ENCODE results near the gene PHF20.
"Not testable (repeated sequence)": the region's sequence is repeated elsewhere in the genome, so short reads cannot be mapped to it uniquely, and the experiment has no call there.

Gene PHF20

DNA sequence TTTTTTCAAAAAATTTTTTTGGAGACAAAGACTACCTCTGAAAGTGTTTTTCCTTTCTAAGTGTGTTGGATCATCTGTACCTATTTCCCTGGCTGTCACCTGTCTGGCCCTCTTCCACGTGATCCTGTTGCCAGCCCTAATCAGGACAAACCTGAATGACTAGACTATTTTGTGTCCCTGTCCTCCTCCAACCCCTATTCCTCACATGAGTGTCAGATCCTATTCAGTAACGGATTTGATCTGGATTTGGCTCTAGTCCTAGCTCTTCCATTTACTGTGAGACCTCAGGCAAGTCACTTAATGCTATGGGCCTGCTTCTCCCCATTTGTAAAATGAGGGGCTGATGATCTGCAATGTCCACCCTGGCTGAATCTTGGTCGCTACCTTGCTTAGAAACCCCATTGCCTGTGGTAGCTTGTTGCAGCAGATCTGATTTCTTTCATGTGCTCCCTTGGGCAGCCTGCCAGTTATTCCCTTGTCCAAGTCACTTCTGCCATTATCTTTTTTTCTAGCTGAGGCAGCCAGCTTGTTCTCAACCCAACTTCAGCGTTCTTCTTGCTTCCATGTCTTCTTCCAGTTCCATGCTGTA lies 4.8 kb downstream of the PHF20 start:
- DNase-seq (ENCODE audit: low read depth in 3 of 3), result no peak

DNA sequence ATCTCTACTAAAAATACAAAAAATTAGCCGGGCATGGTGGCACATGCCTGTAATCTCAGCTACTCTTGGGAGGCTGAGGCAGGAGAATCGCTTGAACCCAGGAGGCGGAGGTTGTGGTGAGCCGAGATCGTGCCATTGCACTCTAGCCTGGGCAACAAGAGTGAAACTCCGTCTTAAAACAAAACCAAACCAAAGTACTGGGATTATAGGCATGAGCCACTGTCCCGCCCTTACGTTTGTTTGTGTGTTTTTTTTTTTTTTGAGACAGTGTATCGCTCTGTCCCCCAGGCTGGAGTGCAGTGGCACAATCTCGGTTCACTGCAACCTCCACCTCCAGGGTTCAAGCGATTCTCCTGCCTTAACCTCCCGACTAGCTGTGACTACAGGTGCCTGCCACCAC lies 12.0 kb downstream of the PHF20 start:
- DNase-seq (ENCODE audit: low read depth in 3 of 3), result not testable (repeated sequence)

DNA sequence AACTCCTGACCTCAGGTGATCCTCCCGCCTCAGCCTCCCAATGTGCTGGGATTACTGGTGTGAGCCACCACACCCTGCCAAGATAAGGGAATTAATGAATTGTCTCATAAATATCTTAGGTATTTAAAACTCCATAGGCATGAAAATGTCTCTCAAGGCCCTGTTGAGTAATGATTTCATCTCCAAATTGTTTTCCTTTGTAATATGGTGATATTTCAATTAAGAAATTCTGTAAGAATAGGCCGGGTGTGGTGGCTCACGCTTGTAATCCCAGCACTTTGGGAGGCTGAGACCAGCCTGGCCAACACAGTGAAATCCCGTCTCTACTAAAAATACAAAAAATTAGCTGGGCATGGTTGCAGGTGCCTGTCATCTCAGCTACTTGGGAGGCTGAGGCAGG lies 13.7 kb downstream of the PHF20 start:
- DNase-seq (ENCODE audit: low read depth in 3 of 3), result not testable (repeated sequence)

DNA sequence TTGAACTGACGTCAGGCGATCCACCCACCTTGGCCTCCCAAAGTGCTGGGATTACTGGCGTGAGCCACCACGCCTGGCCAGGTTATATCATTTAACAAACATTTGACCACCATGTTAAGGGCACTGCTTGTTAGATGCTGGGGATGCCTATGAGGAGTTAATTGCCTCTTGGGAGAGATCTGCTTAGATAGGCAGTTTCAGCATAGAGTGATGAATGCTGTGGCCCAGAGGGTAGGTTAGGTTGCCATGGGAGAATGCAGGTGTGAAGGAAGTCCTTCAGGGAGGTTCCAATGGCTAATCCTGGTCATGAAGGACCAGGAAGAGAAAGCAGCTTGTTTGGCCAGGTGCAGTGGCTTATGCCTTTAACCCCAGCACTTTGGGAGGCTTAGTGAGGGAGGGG lies 17.0 kb downstream of the PHF20 start:
- DNase-seq (ENCODE audit: low read depth in 3 of 3), result no peak

DNA sequence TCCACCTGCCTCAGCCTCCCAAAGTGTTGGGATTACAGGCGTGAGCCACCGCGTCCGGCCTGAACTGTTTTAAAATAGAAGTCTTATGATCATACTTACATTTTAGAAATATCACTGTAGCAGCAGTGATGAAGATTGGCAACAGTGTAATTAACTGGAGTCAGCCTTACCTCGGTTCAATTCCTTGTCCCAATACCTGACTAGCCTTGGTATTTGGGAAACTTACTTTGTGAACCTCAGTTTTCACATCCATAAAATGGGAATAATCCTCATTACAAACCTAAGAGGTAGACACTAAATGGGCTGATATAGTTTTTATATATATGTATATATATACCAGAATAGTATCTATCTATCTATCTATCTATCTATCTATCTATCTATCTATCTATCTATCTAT lies 19.3 kb downstream of the PHF20 start:
- DNase-seq (ENCODE audit: low read depth in 3 of 3), result no peak

DNA sequence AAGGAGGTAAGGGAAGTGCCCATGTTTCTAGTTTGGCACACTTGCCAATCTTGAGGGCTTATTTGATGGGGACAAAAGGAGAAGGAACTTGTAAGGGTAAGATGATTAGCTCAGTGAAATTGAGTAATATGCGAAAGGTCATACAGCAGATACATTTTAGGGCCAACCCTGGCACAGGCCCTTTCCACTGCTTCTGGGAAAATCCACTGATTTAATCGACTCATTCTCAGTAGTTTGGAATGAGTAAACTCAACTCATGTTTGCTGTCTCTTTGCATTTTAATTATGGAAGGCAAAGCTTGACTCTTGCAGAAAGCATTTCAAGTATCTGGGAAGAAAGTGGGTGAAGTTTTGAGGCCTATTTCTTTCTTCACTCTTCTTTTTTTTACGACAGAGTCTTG lies 20.0 kb downstream of the PHF20 start:
- no peak for DNase-seq (ENCODE audit: low read depth in 3 of 3)

DNA sequence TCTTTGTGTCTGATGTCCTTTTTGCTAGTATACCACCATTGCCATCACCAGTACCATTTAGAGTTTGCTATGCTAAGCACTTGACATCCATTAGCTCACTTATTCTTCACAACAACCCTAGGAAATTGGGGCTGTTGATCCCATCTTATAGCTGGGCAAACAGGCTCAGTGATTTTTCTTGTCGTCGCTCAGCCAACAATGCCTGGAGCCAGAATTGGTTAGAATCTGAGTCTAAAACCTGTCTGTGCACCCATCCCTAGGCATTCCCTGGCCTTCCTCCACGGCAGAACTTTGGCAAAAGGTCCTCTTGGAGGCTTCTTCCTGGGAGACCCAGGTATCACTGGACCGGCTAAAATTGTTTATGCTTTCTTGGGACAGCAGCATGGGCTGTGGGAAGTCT lies 20.9 kb downstream of the PHF20 start:
- no peak for DNase-seq (ENCODE audit: low read depth in 3 of 3)

DNA sequence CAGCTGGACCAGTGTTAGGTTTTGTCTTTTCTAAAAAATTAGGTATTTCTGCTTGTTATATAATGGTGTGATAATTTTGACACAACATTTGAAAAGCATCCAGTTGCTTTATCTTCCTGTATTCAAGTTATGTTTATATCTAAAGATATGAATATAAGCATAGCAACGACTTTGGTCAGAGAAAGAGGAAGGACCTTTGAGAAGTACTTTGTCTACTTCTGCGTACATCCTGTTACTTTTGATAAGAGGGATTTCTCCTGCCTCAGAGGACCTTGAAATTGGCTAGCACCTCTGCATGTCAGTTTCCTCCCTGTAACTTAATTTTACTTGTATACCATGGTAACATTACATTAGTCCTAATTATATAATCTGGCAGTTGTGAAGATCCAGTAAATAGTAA lies 24.8 kb downstream of the PHF20 start:
- no peak for DNase-seq (ENCODE audit: low read depth in 3 of 3)

DNA sequence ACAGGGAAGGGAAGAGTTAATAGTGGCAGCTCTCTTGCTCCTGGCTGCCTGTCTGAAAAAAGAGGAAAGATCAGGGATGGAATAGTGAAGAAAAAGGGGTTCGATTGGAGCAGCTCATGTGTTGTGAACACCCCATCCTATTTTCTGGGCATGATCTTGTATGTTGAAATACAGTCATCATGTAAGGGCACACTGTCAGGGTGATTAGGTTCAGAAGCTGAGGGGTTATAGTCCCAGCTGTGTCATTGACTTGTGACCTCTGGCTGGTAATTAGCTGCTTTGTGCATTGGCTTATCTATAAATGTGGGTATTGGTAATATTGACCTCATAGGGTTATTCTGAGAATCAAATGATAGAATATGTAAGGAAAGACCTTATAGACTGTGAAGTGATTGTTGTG lies 30.1 kb downstream of the PHF20 start:
- no peak for DNase-seq (ENCODE audit: low read depth in 3 of 3)

DNA sequence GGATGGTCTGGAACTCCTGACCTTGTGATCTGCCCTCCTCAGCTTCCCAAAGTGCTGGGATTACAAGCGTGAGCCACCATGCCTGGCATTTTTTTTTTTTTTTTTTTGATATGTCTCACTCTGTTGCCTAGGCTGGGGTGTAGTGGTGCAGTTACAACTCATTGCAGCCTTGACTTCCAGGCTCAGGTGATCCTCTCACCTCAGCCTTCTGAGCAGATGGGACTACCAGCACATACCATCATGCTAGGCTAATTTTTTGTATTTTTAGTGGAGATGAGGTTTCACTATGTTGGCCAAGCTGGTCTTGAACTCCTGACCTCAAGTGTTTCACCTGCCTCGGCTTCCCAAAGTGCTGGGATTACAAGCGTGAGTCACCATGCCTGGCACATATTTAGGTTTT lies 34.3 kb downstream of the PHF20 start:
- no peak for DNase-seq (ENCODE audit: low read depth in 3 of 3)

DNA sequence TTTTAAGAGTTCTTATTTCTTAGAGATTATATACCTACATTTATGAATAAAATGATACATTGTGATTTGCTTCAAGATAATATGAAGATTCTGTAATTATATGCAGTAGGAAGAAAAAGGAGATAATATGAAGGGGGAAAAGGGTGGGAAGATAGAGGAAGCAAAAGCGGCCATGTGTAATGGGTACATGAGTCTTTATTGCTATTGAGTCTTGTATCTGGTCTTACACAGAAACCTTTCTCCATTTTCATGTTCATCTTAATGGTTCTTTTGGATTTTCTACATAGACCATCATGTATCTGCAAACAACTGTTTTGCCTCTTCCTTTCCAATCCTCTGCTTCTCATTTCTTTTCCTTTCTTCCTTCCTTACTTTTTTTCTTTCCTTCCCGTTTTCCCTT lies 36.1 kb downstream of the PHF20 start:
- DNase-seq (ENCODE audit: low read depth in 3 of 3), result no peak

DNA sequence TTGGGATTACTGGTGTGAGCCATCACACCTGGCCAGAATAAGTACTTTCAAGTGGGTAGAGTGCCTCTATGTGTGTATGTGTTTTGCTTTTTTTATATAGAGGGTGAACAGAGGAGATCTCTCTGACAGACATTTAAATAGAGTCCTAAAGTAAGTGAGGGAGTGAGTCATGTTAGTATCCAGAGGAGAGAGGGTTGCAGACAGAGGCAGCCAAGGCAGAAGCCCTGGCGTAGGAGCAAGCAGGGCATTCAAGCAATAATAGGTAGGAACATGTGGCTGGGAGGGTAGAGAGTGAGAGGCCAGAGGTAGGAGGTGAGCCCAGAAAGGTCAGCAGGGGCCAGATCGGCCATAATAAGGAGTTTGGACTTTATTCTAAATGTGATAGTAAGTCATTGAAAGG lies 48.9 kb downstream of the PHF20 start:
- no peak for DNase-seq (ENCODE audit: low read depth in 3 of 3)

DNA sequence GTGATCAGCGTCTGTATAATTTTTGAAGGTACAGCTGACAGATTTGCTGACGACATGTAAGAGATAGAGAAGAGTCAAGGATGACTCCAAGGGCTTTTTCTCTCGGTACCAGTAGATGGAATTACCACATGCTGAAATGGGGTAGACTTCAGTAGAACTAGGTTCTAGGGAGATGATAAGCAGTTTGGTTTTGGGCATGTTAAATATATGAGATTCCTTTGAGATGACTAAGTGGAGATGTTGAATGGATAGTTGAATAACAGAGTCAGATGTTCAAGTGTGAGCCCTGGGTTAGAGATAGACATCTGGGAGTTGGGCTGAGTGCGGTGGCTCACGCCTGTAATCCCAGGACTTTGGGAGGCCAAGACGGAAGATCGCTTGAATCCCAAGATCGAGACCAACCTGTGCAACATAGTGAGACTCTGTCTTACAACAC lies 50.0 kb downstream of the PHF20 start:
- DNase-seq (ENCODE audit: low read depth in 3 of 3), result no peak

DNA sequence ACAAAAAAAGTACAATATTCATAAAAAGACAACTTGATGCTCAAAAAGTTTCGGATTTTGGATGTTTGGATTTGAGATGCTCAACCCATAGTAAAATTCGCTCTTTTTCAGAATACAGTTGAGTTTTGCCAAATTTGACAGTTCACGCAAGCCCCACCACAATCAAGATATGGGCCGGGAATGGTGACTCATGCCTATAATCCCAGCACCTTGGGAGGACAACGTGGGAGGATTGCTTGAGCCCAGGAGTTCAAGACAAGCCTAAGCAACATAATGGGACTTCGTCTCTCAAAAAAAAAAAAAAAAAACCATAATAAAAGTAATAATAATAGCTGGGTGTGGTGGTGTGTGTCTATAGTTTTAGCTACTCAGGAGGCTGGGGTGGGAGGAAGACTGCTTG lies 51.3 kb downstream of the PHF20 start:
- no peak for DNase-seq (ENCODE audit: low read depth in 3 of 3)

DNA sequence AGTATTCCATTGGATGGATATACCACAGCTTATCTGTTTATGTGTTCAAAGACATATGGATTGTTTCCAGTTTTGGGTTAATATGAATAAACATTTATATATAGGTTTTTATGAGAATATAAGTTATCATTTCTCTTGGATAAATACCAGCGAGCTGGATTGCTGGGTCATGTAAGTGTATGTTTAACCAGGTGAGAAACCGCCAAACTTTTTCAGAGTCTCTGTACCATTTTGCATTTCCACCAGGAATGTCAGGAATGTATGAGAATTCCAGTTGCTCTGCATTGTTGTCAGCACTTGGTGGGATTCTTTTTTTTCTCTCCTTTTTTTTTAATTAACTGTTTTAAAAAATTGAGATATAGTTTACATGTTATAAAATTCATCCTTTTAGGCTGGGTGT lies 52.1 kb downstream of the PHF20 start:
- DNase-seq (ENCODE audit: low read depth in 3 of 3), result no peak

DNA sequence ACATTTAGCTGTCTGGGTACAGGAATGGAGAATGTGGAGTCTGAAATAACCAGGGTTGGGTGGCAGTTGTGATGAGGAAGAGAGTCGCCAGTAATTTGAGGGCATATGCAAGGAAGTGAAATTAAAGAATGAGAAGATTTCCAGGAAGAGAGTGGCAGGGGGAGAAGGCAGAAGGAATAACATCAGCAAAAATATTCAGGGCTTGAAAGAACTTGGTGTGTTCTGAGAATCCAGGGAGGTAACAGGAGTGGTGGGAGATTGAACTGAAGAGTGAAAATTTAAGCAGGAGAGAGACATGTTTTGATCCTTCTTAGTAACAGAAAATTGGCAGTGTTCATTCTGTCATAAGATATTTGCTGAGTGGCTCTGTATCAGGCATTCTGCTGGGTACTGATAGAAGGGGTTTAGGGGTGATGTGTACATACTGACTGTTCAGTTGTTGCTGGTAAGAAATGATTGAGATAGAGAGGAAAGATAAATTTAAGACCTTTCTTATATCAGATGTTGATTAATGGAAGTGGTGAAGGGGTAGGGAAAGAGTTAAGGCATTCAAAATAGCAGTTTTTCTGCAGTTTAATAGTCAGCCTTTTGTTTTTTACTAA lies 54.7 kb downstream of the PHF20 start:
- DNase-seq (ENCODE audit: low read depth in 3 of 3), result no peak

DNA sequence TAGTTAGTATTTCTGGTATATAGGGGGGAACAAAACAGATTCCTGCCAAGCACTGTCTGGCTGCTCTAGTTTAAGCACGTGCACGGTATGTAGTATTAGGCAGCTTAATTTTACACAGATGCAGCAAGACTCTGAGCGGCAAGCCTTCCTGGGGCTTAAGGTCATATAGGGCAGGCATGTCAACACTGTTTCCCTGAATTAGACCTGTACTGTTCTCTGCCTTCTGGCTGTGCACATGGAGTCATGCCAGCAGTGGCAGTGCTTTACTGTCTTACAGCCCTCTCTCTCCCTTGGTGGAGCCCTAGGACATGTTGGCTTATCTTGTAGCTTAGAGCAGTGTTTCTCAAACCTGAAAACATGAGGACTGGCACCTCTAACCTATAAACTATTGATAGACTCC lies 56.6 kb downstream of the PHF20 start:
- no peak for DNase-seq (ENCODE audit: low read depth in 3 of 3)

DNA sequence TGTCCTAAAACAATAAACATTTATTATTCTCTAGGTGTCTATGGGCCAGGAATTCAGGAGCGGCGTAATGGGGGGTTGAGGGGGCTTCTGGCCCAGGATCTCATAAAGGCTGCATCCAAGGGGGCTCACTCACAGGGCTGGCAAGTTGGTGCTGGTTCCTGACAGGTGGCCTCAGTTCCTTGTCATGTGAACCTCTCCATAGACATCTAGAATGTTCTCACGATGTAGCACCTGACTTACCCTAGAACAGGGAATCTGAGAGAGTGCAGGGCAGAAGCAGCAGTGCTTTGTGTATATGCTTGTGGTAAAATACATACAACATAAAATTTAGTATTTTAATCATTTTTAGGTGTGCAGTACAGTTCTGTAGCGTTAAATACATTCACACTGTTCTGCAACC lies 57.1 kb downstream of the PHF20 start:
- no peak for DNase-seq (ENCODE audit: low read depth in 3 of 3)

DNA sequence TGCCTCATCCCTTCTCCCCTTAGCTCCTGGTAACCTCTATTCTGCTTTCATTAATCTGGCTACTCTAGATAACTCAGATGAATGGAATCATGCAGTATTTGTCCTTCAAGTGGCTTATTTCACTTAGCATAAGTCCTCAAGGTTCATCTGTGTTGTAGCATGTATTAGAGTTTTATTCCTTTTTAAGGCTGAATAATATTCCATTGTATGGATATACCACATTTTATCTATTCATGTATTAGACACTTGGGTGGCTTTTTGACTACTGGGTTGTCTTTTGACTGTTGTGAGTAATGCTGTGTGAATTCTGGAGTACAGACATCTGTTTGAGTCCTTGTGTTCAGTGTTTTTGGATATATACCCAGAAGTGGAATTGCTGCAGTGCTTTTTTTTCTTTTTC lies 58.4 kb downstream of the PHF20 start:
- no peak for DNase-seq (ENCODE audit: low read depth in 3 of 3)

DNA sequence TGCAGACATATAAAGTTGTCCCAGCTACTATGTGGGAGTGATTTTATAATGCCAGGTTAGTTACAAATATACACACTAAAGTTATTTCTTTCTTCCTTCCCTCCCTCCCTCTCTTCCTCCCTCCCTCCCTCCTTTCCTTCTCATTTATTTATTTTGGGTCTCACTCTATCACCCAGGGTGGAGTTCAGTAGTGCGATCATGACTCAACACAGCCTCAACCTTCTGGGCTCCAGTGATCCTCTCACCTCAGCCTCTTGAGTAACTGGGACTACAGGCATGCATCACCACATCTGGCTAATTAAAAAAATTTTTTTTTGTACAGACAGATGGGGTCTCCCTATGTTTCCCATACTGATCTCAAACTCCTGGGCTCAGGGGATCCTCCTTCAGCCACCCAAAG lies 59.2 kb downstream of the PHF20 start:
- DNase-seq (ENCODE audit: low read depth in 3 of 3), result no peak

DNA sequence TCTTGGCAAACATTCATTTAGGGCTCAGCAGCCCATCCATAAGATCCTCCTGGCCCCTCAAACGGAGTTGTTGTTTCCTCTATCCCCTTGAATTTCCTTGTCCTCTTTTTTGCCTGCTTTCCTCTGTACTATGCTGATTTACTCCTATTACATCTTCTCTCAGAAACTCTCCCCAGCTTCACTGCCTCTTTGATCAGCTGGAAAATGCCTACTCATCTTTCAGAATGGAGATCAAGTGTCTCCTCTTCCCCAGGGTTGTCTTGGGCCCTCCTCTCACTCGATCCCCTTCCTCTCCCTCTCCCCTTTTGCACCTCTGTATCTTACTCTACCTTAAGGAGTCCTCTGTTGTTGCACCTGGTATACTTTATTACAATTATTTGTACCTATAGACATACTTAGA lies 60.2 kb downstream of the PHF20 start:
- DNase-seq (ENCODE audit: low read depth in 3 of 3), result no peak

DNA sequence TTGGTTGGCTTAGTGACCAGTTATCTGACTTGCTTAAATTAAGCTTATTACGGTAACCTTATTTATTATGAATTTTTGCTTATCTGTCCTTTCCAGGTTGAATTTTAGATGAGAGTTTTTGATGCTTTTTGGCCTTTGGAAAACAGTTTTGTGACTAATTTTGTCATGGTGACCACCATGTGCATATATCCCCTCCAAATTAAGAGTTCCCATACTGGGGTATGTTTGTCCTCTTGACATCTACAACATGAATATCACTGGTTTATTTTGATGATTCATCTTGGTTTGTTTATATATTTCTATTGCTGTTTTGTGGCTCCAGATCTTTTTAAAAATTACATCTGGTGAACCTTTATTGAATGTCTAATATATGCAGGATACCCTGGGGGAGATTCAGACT lies 61.4 kb downstream of the PHF20 start:
- no peak for DNase-seq (ENCODE audit: low read depth in 3 of 3)

DNA sequence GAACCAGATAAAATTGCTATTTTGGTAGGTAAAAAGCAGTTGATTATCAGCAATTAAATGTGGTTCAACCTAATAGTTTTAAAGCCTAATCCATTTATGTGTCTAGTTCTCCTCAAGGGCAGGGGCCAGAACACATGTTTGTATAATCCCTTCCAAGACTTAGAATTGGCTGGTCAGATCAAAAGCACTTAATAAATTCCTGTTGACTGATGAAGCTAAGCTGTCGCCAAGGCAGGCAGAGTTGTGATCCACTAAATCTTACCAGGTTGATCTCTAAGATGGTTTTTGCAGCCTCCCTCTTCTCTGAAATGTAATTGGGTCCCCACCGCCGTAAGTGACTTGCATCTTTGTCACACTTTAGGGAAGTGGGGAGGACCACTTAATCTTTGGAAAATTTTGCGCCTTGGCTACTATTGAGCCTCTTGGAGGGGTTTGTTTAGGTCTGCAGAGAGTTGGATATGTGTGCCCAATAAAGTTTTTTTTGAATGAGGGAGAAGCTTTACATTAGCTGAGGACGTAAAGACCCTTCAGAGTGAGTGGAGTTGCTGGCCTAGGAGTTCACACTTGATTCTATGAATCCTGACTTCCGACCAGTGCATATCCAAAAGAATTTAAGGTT lies 65.9 kb downstream of the PHF20 start:
- no peak for DNase-seq (ENCODE audit: low read depth in 3 of 3)

DNA sequence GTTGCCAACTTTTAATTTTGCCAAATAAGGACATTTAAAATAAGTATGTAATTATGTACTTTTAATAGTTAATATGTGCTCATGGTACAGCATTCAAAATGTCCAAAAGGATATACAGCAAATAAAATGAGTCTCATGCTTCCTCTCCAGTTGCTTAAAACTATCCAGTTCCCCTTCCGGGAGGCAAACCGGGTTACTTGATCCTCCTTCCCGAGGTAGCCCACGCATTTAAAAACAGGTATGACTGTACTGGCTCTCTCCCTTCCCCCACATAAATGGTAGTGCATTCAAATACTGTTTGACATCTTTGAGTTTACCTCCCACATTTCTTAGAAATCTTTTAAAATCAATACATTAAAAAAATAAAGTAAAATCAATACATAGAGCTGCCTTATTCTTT lies 66.4 kb downstream of the PHF20 start:
- no peak for DNase-seq (ENCODE audit: low read depth in 3 of 3)

Measured in stimulated activated CD4-positive, alpha-beta T cell treated with anti-CD3 and anti-CD28 coated beads, TNF-alpha, amount 100 ng/mL, for 48 hours (primary cell).